GM23338 (cell line): ENCODE measurements around the gene DYSF. TPM values are rescaled to one million over a fixed set of nuclear protein-coding genes. Genes with fewer than 3 reads are reported as not detected.

ENCODE experiments used
- ATAC-seq: fragments of 200-7000 bp; cut with Tn5 transposase; 3 replicates; pipeline ENCODE4 v1.9.1; 2020
- DNase-seq: peaks from one replicate; pipeline ENCODE4 v3.0.0-alpha.2; 2015; ENCODE audit warnings: low spot score
- H2AFZ ChIP-seq: fragments of 200-600 bp; sonication (generic); 2 replicates; pipeline ENCODE4 v1.8.0; 2016; ENCODE audit warnings: antibody characterized with exemption, mild to moderate bottlenecking, moderate library complexity
- H3F3A ChIP-seq: fragments of 200-600 bp; sonication (generic); replicated peaks from 2 replicates; pipeline ENCODE4 v1.8.0; 2017; ENCODE audit warnings: antibody characterized with exemption, mixed run types, low read depth
- H3K27ac ChIP-seq: fragments of 200-600 bp; sonication (generic); 2 replicates; pipeline ENCODE4 v1.6.1; 2016; ENCODE audit warnings: low read depth
- H3K27me3 ChIP-seq: fragments of 200-600 bp; sonication (generic); 2 replicates; pipeline ENCODE4 v1.8.0; 2016; ENCODE audit warnings: mild to moderate bottlenecking, mixed run types, moderate library complexity; ENCODE audit not compliant: insufficient read depth
- H3K36me3 ChIP-seq: fragments of 200-600 bp; sonication (generic); 2 replicates; pipeline ENCODE4 v1.8.0; 2016; ENCODE audit warnings: mild to moderate bottlenecking; ENCODE audit not compliant: insufficient read depth
- H3K4me1 ChIP-seq: fragments of 200-600 bp; sonication (generic); 2 replicates; pipeline ENCODE4 v1.8.0; 2016; ENCODE audit warnings: mild to moderate bottlenecking, moderate library complexity; ENCODE audit not compliant: insufficient read depth
- H3K4me2 ChIP-seq: fragments of 200-600 bp; sonication (generic); 2 replicates; pipeline ENCODE4 v1.7.1; 2017; ENCODE audit warnings: mixed run types
- H3K4me3 ChIP-seq: fragments of 200-600 bp; sonication (generic); 2 replicates; pipeline ENCODE4 v1.6.1; 2016; ENCODE audit warnings: mixed run types
- H3K79me2 ChIP-seq: fragments of 200-600 bp; sonication (generic); replicated peaks from 2 replicates; pipeline ENCODE4 v1.8.0; 2017; ENCODE audit warnings: mild to moderate bottlenecking; ENCODE audit not compliant: insufficient read depth
- H3K9me2 ChIP-seq: fragments of 200-600 bp; sonication (generic); 2 replicates; pipeline ENCODE4 v1.8.0; 2017; ENCODE audit not compliant: insufficient read depth
- H4K20me1 ChIP-seq: fragments of 200-600 bp; sonication (generic); replicated peaks from 2 replicates; pipeline ENCODE4 v1.8.0; 2017; ENCODE audit warnings: mild to moderate bottlenecking; ENCODE audit not compliant: insufficient read depth
- H3K27ac Mint-ChIP-seq: 2 replicates; pipeline ENCODE4 v1.8.0; 2020; ENCODE audit warnings: inconsistent platforms, mild to moderate bottlenecking, moderate library complexity, mixed read lengths
- H3K27me3 Mint-ChIP-seq: 3 replicates; pipeline ENCODE4 v1.8.0; 2022; ENCODE audit warnings: low read depth, mild to moderate bottlenecking, moderate library complexity, mixed read lengths, inconsistent platforms; ENCODE audit not compliant: insufficient read depth, poor library complexity
- H3K36me3 Mint-ChIP-seq: 3 replicates; pipeline ENCODE4 v1.8.0; 2021; ENCODE audit warnings: low read depth, mild to moderate bottlenecking, inconsistent platforms, moderate library complexity, mixed read lengths
- H3K4me1 Mint-ChIP-seq: 3 replicates; pipeline ENCODE4 v1.8.0; 2020; ENCODE audit warnings: mild to moderate bottlenecking, inconsistent platforms, mixed read lengths
- H3K4me3 Mint-ChIP-seq: 3 replicates; pipeline ENCODE4 v1.8.0; 2021; ENCODE audit warnings: moderate library complexity, mild to moderate bottlenecking, inconsistent platforms, mixed read lengths
- H3K9me3 Mint-ChIP-seq: 3 replicates; pipeline ENCODE4 v1.8.0; 2020; ENCODE audit warnings: moderate library complexity, mild to moderate bottlenecking, inconsistent platforms, mixed read lengths
- CREB1 ChIP-seq: fragments of 250-450 bp; sonication (Bioruptor Pico); IDR thresholded peaks from 2 replicates; pipeline ENCODE4 v1.5.0; 2020; ENCODE audit warnings: low read depth, mild to moderate bottlenecking, moderate library complexity
- EZH2 ChIP-seq: fragments of 200-600 bp; sonication (generic); IDR thresholded peaks from one replicate; pipeline ENCODE4 v1.8.0; 2017; ENCODE audit warnings: antibody characterized with exemption, mild to moderate bottlenecking, low read depth; ENCODE audit not compliant: unreplicated experiment
- EZH2phosphoT487 ChIP-seq: fragments of 200-600 bp; sonication (generic); IDR thresholded peaks from one replicate; pipeline ENCODE4 v1.8.1; 2018; ENCODE audit warnings: antibody characterized with exemption; ENCODE audit not compliant: unreplicated experiment
- JUNB ChIP-seq: IDR thresholded peaks from one replicate; pipeline ENCODE4 v1.6.1; 2016; ENCODE audit warnings: antibody characterized with exemption; ENCODE audit not compliant: unreplicated experiment
- NANOG ChIP-seq: IDR thresholded peaks from 2 replicates; pipeline ENCODE4 v1.6.1; 2016; ENCODE audit warnings: antibody characterized with exemption, borderline replicate concordance
- POLR2AphosphoS5 ChIP-seq: IDR thresholded peaks from 2 replicates; pipeline ENCODE4 v1.6.1; 2016; ENCODE audit warnings: antibody characterized with exemption, low read depth
- STAT1 ChIP-seq: IDR thresholded peaks from one replicate; pipeline ENCODE4 v1.6.1; 2016; ENCODE audit warnings: antibody characterized with exemption; ENCODE audit not compliant: unreplicated experiment
- ZNF114 ChIP-seq: fragments of 250-450 bp; sonication (Bioruptor Pico); IDR thresholded peaks from 2 replicates; pipeline ENCODE4 v1.5.0; 2020; ENCODE audit warnings: mild to moderate bottlenecking, moderate library complexity
- ZNF331 ChIP-seq: fragments of 250-450 bp; sonication (Bioruptor Pico); IDR thresholded peaks from 2 replicates; pipeline ENCODE4 v1.5.0; 2020; ENCODE audit warnings: low read depth, mild to moderate bottlenecking, moderate library complexity
- polyA plus RNA-seq: library from polyadenylated mRNA; unstranded; fragments of >200 nt; fragmentation: Nextera tagmentation; extraction: Ambion mirVana; gene quantifications from 2 replicates; pipeline ENCODE4 v1.2.1, GENCODE V29; 2016
- total RNA-seq: library from RNA; depleted of rRNA; stranded (reverse); fragments of >200 nt; shearing (Covaris generic); gene quantifications from 2 replicates; pipeline ENCODE4 v1.2.3, GENCODE V29; 2014
- TF ChIP-seq, protein P1 (sequence below): fragments of 250-450 bp; sonication (Bioruptor Pico); IDR thresholded peaks from 2 replicates; pipeline ENCODE4 v1.5.0; 2020; ENCODE audit warnings: mild to moderate bottlenecking, moderate library complexity
- TF ChIP-seq, protein P2 (sequence below): IDR thresholded peaks from one replicate; pipeline ENCODE4 v1.6.1; 2018; ENCODE audit warnings: antibody characterized with exemption; ENCODE audit not compliant: unreplicated experiment
- TF ChIP-seq, protein P3 (sequence below): IDR thresholded peaks from 2 replicates; pipeline ENCODE4 v1.6.1; 2016; ENCODE audit warnings: antibody characterized with exemption
- TF ChIP-seq, protein P4 (sequence below), 2 experiments: fragments of 200-600 bp in 1 of 2; sonication (generic) in 1 of 2; conservative IDR thresholded peaks; 2 replicates each; pipeline versions ENCODE4 v1.5.1 to v1.6.1; 2016 to 2017; ENCODE audit warnings: antibody characterized with exemption in 2 of 2, low read depth in 2 of 2, mild to moderate bottlenecking in 2 of 2, moderate library complexity in 1 of 2

DYSF gene
- total and polyA plus RNA-seq, 2 experiments from 2014 or later = 7.3 to 21.3 TPM

DNA sequence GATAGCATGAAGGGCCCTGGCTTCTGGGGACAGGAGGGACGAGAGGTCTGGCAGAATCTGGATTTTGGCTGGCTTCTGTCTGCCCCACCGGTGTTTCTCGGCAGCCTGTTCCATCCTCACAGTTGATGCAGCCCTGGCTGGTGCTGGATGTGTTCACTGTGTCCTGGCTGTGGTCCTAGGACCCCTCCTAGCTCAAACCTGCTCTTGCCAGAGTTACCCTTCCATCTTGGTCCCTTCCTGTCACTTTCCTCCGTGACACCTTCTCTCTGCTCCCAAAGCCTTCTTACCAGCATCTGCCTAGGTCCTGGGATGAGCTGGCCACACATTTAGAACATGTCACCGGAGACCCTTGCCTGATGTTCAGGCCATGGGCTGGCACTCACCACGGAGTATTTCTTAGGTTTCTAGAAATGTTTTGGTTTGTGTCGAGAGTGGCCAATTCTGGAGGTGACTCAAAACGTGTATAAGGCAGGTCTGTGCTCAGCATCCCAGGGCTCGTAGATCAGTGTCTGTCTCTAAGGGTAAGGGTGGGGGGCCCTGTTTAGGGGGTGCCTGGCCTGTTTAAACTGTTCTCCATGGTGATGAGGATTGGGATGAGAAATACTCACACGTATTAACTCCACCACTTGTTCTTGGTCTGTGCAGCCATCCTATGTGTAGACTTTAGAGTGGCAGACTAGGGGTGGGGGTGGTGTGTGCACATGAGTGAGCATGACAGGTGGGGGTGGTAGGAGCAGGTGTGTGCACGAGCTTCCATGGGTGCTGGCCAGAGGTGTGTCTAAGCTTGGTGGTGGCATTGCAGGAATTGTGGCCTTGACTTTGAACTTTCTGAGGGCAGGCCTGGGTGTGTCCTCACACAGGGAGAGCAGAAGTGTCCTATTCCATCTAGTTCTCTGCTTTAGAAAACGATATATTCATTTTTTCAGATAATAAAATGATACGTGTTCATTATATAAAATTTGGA, 162.7 kb downstream of the DYSF start:
- H4K20me1 ChIP-seq = no peaks in the 10 kb centered on the region
- H3K27ac ChIP-seq = no peak overlapping the region
- TF ChIP-seq, protein P1, sequence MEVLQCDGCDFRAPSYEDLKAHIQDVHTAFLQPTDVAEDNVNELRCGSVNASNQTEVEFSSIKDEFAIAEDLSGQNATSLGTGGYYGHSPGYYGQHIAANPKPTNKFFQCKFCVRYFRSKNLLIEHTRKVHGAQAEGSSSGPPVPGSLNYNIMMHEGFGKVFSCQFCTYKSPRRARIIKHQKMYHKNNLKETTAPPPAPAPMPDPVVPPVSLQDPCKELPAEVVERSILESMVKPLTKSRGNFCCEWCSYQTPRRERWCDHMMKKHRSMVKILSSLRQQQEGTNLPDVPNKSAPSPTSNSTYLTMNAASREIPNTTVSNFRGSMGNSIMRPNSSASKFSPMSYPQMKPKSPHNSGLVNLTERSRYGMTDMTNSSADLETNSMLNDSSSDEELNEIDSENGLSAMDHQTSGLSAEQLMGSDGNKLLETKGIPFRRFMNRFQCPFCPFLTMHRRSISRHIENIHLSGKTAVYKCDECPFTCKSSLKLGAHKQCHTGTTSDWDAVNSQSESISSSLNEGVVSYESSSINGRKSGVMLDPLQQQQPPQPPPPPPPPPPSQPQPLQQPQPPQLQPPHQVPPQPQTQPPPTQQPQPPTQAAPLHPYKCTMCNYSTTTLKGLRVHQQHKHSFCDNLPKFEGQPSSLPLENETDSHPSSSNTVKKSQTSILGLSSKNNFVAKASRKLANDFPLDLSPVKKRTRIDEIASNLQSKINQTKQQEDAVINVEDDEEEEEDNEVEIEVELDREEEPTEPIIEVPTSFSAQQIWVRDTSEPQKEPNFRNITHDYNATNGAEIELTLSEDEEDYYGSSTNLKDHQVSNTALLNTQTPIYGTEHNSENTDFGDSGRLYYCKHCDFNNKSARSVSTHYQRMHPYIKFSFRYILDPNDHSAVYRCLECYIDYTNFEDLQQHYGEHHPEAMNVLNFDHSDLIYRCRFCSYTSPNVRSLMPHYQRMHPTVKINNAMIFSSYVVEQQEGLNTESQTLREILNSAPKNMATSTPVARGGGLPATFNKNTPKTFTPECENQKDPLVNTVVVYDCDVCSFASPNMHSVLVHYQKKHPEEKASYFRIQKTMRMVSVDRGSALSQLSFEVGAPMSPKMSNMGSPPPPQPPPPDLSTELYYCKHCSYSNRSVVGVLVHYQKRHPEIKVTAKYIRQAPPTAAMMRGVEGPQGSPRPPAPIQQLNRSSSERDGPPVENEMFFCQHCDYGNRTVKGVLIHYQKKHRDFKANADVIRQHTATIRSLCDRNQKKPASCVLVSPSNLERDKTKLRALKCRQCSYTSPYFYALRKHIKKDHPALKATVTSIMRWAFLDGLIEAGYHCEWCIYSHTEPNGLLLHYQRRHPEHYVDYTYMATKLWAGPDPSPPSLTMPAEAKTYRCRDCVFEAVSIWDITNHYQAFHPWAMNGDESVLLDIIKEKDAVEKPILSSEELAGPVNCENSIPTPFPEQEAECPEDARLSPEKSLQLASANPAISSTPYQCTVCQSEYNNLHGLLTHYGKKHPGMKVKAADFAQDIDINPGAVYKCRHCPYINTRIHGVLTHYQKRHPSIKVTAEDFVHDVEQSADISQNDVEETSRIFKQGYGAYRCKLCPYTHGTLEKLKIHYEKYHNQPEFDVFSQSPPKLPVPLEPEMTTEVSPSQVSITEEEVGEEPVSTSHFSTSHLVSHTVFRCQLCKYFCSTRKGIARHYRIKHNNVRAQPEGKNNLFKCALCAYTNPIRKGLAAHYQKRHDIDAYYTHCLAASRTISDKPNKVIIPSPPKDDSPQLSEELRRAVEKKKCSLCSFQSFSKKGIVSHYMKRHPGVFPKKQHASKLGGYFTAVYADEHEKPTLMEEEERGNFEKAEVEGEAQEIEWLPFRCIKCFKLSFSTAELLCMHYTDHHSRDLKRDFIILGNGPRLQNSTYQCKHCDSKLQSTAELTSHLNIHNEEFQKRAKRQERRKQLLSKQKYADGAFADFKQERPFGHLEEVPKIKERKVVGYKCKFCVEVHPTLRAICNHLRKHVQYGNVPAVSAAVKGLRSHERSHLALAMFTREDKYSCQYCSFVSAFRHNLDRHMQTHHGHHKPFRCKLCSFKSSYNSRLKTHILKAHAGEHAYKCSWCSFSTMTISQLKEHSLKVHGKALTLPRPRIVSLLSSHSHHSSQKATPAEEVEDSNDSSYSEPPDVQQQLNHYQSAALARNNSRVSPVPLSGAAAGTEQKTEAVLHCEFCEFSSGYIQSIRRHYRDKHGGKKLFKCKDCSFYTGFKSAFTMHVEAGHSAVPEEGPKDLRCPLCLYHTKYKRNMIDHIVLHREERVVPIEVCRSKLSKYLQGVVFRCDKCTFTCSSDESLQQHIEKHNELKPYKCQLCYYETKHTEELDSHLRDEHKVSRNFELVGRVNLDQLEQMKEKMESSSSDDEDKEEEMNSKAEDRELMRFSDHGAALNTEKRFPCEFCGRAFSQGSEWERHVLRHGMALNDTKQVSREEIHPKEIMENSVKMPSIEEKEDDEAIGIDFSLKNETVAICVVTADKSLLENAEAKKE (CRISPR knock-in tag) = no peak
- no peak for TF ChIP-seq EZH2
- TF ChIP-seq JUNB = no peak
- no peak for TF ChIP-seq CREB1 (CRISPR knock-in tag)
- TF ChIP-seq, protein P2, sequence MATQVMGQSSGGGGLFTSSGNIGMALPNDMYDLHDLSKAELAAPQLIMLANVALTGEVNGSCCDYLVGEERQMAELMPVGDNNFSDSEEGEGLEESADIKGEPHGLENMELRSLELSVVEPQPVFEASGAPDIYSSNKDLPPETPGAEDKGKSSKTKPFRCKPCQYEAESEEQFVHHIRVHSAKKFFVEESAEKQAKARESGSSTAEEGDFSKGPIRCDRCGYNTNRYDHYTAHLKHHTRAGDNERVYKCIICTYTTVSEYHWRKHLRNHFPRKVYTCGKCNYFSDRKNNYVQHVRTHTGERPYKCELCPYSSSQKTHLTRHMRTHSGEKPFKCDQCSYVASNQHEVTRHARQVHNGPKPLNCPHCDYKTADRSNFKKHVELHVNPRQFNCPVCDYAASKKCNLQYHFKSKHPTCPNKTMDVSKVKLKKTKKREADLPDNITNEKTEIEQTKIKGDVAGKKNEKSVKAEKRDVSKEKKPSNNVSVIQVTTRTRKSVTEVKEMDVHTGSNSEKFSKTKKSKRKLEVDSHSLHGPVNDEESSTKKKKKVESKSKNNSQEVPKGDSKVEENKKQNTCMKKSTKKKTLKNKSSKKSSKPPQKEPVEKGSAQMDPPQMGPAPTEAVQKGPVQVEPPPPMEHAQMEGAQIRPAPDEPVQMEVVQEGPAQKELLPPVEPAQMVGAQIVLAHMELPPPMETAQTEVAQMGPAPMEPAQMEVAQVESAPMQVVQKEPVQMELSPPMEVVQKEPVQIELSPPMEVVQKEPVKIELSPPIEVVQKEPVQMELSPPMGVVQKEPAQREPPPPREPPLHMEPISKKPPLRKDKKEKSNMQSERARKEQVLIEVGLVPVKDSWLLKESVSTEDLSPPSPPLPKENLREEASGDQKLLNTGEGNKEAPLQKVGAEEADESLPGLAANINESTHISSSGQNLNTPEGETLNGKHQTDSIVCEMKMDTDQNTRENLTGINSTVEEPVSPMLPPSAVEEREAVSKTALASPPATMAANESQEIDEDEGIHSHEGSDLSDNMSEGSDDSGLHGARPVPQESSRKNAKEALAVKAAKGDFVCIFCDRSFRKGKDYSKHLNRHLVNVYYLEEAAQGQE = no peak
- no peak for TF ChIP-seq NANOG
- no peak for TF ChIP-seq ZNF331 (CRISPR knock-in tag)
- TF ChIP-seq, protein P3, sequence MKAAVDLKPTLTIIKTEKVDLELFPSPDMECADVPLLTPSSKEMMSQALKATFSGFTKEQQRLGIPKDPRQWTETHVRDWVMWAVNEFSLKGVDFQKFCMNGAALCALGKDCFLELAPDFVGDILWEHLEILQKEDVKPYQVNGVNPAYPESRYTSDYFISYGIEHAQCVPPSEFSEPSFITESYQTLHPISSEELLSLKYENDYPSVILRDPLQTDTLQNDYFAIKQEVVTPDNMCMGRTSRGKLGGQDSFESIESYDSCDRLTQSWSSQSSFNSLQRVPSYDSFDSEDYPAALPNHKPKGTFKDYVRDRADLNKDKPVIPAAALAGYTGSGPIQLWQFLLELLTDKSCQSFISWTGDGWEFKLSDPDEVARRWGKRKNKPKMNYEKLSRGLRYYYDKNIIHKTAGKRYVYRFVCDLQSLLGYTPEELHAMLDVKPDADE = no peak
- TF ChIP-seq EZH2phosphoT487 = no peak
- no peak for TF ChIP-seq ZNF114
- no peak for TF ChIP-seq POLR2AphosphoS5
- TF ChIP-seq, protein P4, sequence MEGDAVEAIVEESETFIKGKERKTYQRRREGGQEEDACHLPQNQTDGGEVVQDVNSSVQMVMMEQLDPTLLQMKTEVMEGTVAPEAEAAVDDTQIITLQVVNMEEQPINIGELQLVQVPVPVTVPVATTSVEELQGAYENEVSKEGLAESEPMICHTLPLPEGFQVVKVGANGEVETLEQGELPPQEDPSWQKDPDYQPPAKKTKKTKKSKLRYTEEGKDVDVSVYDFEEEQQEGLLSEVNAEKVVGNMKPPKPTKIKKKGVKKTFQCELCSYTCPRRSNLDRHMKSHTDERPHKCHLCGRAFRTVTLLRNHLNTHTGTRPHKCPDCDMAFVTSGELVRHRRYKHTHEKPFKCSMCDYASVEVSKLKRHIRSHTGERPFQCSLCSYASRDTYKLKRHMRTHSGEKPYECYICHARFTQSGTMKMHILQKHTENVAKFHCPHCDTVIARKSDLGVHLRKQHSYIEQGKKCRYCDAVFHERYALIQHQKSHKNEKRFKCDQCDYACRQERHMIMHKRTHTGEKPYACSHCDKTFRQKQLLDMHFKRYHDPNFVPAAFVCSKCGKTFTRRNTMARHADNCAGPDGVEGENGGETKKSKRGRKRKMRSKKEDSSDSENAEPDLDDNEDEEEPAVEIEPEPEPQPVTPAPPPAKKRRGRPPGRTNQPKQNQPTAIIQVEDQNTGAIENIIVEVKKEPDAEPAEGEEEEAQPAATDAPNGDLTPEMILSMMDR (conservative IDR thresholded peaks at IDR 0.05; ENCODE audit: low read depth in 2 of 2) = no peak
- TF ChIP-seq STAT1 = no peak
- DNase-seq (no peak), ATAC-seq (no peak)
- Mint-ChIP-seq H3K27ac (peak overlapping the region; percentile 13; the same call in 1 of the 2 replicates), H3K9me3 (no peaks in the 10 kb centered on the region), H3K27me3 (peaks cover 7% of the 10 kb centered on the region), H3K36me3 (peaks cover 2% of the 10 kb centered on the region; the same call in 1 of the 3 replicates), H3K4me3 (no peak overlapping the region), H3K4me1 (no peaks in the 10 kb centered on the region; the same call in 2 of the 3 replicates)
- no peaks in the 10 kb centered on the region for H3K9me2 ChIP-seq
- no peaks in the 10 kb centered on the region for H3K79me2 ChIP-seq
- H3K36me3 ChIP-seq = no peaks in the 10 kb centered on the region
- no peak overlapping the region for H3K4me3 ChIP-seq
- no peak overlapping the region for H3K4me2 ChIP-seq
- no peaks in the 10 kb centered on the region for H3F3A ChIP-seq
- H2AFZ ChIP-seq = no peak overlapping the region
- no peaks in the 10 kb centered on the region for H3K4me1 ChIP-seq
- H3K27me3 ChIP-seq = no peaks in the 10 kb centered on the region
